HepG2 (cell line): Measurements from ENCODE around the gene MBTPS1.

Source experiments
- ARNT ChIP-seq: fragments of 450-650 bp; IDR thresholded peaks from 2 replicates; pipeline ENCODE4 v1.6.1; 2017
- BHLHE40 ChIP-seq: IDR thresholded peaks from 2 replicates; pipeline ENCODE4 v1.6.1; 2011; ENCODE audit warnings: low read length, improper control_type of control experiment
- FOXP4 ChIP-seq: sonication (generic); formaldehyde crosslinking; IDR thresholded peaks from 2 replicates; pipeline ENCODE4 v1.4.0; 2020; ENCODE audit warnings: missing genetic modification reagents
- HNF4G ChIP-seq, 2 experiments: sonication (generic) in 1 of 2; formaldehyde crosslinking in 1 of 2; IDR thresholded peaks; 2 replicates each; pipeline versions ENCODE4 v1.4.0 to v1.6.1; 2011 to 2020; ENCODE audit warnings: borderline replicate concordance in 2 of 2, low read depth in 2 of 2, mild to moderate bottlenecking in 2 of 2, low read length in 1 of 2, missing genetic modification reagents in 1 of 2, moderate library complexity in 1 of 2
- PHF8 ChIP-seq: sonication (generic); formaldehyde crosslinking; IDR thresholded peaks from 2 replicates; pipeline ENCODE4 v1.5.0; 2020; ENCODE audit warnings: missing genetic modification reagents
- ZFX ChIP-seq: sonication (generic); formaldehyde crosslinking; IDR thresholded peaks from 2 replicates; pipeline ENCODE4 v1.4.0; 2020; ENCODE audit warnings: mild to moderate bottlenecking, low read depth, missing genetic modification reagents, moderate library complexity
- TF ChIP-seq, protein P1 (sequence below): sonication (generic); formaldehyde crosslinking; IDR thresholded peaks from 2 replicates; pipeline ENCODE4 v1.4.0; 2020; ENCODE audit warnings: mild to moderate bottlenecking, missing genetic modification reagents
- TF ChIP-seq, protein P2 (sequence below): sonication (generic); formaldehyde crosslinking; IDR thresholded peaks from 2 replicates; pipeline ENCODE4 v1.5.0; 2020; ENCODE audit warnings: mild to moderate bottlenecking, missing genetic modification reagents, moderate library complexity

GRCh38 chr16:84048871-84049270, 67.9 kb downstream of the MBTPS1 start:
- no peak for TF ChIP-seq BHLHE40
- TF ChIP-seq, protein P1, sequence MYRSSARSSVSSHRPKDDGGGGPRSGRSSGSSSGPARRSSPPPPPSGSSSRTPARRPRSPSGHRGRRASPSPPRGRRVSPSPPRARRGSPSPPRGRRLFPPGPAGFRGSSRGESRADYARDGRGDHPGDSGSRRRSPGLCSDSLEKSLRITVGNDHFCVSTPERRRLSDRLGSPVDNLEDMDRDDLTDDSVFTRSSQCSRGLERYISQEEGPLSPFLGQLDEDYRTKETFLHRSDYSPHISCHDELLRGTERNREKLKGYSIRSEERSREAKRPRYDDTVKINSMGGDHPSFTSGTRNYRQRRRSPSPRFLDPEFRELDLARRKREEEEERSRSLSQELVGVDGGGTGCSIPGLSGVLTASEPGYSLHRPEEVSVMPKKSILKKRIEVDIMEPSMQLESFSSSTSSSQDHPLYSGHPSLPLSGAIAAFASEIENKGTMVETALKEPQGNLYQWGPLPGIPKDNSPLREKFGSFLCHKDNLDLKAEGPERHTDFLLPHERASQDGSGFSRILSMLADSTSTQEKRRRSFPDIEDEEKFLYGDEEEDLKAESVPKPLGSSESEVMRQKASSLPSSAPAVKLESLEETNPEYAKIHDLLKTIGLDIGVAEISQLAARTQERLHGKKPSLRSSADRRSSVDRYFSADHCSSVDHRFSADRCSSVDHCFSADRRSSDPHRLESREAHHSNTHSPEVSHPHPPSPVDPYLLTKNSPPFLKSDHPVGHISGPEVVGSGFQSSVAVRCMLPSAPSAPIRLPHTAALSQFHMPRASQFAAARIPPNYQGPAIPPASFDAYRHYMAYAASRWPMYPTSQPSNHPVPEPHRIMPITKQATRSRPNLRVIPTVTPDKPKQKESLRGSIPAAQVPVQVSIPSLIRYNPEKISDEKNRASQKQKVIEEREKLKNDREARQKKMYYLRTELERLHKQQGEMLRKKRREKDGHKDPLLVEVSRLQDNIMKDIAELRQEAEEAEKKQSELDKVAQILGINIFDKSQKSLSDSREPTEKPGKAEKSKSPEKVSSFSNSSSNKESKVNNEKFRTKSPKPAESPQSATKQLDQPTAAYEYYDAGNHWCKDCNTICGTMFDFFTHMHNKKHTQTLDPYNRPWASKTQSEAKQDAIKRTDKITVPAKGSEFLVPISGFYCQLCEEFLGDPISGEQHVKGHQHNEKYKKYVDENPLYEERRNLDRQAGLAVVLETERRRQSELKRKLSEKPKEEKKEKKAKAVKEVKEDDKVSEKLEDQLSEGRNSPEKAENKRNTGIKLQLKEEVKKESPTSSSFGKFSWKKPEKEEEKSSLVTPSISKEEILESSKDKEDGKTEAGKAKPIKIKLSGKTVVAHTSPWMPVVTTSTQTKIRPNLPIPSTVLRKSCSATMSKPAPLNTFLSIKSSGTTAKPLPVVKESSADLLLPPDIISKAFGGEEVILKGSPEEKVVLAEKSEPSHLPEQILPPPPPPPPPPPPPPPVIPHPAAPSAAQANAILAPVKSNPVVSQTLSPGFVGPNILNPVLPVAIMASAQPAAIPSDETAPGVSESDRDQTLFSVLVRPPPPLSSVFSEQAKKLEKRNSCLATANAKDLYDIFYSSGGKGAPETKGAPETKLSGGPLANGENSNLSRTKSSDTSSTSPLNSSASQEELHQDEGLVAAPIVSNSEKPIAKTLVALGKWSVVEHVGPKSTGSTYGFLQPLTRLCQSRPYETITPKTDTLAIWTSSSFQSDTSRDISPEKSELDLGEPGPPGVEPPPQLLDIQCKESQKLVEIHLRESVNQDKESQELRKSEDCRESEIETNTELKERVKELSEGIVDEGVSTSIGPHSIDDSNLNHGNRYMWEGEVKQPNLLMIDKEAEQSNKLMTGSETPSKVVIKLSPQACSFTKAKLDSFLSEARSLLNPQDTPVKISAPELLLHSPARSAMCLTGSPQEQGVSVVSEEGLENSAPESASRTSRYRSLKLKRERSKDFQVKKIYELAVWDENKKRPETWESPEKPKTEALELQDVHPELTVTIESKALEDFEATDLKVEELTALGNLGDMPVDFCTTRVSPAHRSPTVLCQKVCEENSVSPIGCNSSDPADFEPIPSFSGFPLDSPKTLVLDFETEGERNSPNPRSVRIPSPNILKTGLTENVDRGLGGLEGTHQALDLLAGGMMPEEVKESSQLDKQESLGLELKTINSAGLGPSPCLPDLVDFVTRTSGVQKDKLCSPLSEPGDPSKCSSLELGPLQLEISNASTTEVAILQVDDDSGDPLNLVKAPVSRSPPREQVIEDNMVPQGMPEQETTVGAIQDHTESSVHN (CRISPR knock-in tag): no peak
- TF ChIP-seq FOXP4 (CRISPR knock-in tag): no peak
- TF ChIP-seq HNF4G (IDR thresholded peaks at IDR 0.05; ENCODE audit: borderline replicate concordance, low read depth, low read length): no peak
- no peak for TF ChIP-seq HNF4G (CRISPR knock-in tag; IDR thresholded peaks at IDR 0.05; ENCODE audit: borderline replicate concordance, low read depth)
- TF ChIP-seq, protein P2, sequence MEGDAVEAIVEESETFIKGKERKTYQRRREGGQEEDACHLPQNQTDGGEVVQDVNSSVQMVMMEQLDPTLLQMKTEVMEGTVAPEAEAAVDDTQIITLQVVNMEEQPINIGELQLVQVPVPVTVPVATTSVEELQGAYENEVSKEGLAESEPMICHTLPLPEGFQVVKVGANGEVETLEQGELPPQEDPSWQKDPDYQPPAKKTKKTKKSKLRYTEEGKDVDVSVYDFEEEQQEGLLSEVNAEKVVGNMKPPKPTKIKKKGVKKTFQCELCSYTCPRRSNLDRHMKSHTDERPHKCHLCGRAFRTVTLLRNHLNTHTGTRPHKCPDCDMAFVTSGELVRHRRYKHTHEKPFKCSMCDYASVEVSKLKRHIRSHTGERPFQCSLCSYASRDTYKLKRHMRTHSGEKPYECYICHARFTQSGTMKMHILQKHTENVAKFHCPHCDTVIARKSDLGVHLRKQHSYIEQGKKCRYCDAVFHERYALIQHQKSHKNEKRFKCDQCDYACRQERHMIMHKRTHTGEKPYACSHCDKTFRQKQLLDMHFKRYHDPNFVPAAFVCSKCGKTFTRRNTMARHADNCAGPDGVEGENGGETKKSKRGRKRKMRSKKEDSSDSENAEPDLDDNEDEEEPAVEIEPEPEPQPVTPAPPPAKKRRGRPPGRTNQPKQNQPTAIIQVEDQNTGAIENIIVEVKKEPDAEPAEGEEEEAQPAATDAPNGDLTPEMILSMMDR (CRISPR knock-in tag): no peak
- no peak for TF ChIP-seq PHF8 (CRISPR knock-in tag)
- no peak for TF ChIP-seq ARNT
- TF ChIP-seq ZFX (CRISPR knock-in tag): no peak
